Measurements from ENCODE around the gene MYH7. TPM values are rescaled to one million over a fixed set of nuclear protein-coding genes. Genes with fewer than 3 reads are reported as not detected.

Gene MYH7
- total and polyA plus RNA-seq, 9 donors: 0.92 to 1.1 (median 0.95) TPM; not detected in 5

DNA sequence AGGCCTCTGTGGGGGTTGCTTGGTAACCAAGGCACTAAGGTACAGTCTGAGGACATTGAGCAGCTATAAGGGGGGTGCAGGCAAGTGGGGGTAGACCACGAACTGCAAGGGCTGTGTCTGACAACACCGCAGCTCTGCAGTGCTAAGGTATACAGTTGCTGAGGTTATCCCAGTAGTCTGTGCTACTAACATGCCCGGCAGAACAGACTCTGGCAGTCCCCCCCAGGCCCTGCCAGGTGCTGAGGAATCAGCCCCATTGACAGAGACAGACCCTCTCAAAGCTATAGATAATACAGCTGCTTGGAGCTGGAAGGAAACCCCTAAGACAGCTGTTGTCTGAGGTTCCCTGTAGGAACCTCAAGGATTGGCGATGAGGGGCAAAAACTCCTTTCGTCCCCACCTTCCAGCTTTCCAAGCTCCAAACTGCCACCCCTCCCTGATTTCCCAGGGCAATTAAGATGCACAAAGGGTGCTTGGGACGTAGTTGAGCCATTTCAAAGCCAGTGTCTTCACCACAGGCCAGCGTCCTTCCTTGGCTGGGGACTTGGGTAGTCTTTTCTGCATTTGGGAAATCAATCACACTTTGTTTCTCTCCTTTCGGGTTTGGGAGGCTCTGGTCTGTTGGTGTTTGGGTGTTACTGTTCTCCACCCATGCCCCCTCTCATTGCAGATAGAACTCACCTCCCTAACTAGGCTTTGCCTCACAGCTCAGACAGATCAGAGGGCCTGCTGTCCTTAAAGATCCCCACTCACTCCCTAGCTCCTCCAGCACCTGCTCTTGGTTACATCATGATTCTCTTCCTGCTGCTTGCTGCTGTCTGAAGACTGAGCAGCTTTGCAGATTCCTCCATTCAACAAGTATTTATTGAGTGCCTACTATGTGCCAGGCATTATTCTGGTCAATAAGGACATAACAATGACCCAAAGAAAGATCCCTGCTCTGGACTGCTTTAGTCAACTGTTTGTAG, 2.0 kb upstream of the MYH7 start:
- H3K27ac ChIP-seq: no peak overlapping the region
- TF ChIP-seq, protein P1, sequence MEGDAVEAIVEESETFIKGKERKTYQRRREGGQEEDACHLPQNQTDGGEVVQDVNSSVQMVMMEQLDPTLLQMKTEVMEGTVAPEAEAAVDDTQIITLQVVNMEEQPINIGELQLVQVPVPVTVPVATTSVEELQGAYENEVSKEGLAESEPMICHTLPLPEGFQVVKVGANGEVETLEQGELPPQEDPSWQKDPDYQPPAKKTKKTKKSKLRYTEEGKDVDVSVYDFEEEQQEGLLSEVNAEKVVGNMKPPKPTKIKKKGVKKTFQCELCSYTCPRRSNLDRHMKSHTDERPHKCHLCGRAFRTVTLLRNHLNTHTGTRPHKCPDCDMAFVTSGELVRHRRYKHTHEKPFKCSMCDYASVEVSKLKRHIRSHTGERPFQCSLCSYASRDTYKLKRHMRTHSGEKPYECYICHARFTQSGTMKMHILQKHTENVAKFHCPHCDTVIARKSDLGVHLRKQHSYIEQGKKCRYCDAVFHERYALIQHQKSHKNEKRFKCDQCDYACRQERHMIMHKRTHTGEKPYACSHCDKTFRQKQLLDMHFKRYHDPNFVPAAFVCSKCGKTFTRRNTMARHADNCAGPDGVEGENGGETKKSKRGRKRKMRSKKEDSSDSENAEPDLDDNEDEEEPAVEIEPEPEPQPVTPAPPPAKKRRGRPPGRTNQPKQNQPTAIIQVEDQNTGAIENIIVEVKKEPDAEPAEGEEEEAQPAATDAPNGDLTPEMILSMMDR (IDR thresholded peaks at IDR 0.05): no peak
- TF ChIP-seq POLR2A (IDR thresholded peaks at IDR 0.05) (no peak), EP300 (IDR thresholded peaks at IDR 0.05) (no peak)
- no peak for DNase-seq
- H3K27me3 ChIP-seq: no peaks in the 10 kb centered on the region
- H3K36me3 ChIP-seq: no peaks in the 10 kb centered on the region
- 77 to 81% (median 80%) methylated on average over 7 to 8 of the region's 8 CpGs for WGBS, 3 donors
- intact Hi-C loops (cut with DNase I): no loop called here
- no peak overlapping the region for H3K4me3 ChIP-seq
- no peaks in the 10 kb centered on the region for H3K4me1 ChIP-seq (ENCODE audit: insufficient read depth)
- no peaks in the 10 kb centered on the region for H3K9me3 ChIP-seq

DNA sequence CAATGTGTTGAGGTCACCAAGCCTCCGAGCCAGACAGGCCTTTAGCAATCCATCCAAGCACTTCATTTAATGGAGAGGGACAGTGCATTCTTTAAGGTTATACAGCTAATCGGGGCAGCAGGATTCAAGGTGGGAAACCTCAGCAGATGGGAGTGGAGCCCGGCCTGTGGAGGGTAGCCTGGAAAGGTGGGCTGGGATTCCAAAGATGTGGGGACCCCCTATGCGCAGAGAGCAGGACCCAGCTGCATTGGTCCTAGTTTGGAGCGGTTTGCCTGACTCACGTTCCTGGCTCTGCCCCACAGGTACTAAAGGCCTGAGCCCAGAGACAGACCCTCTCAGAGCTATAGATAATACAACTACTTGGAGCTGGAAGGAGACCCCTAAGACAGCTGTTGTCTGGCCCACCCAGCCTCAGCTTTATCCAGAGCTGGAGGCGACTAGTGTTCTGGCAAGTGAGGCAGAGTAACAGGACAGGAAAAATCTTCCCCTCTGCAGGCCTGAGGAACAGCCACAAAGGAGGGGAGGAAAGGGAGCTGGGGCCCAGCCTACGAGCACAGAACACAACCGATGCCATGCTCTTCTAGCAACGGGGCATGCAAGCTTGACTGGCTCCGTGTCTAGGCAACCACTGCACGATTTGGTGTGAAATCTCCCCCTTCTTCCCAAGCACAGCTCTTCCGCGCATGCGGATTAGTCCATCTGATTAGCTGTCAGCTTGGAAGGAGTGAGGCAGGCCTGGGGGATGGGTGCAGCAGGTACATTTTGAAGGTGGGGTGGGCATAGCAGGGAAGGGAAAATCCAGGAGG, 1.1 kb upstream of the MYH7 start:
- Histone ChIP-seq H3K4me1 (ENCODE audit: insufficient read depth) (no peaks in the 10 kb centered on the region), H3K27ac (no peak overlapping the region), H3K36me3 (no peaks in the 10 kb centered on the region), H3K27me3 (no peaks in the 10 kb centered on the region), H3K4me3 (no peak overlapping the region), H3K9me3 (no peaks in the 10 kb centered on the region)
- intact Hi-C loops (cut with DNase I): no loop called here
- DNase-seq: no peak
- TF ChIP-seq EP300 (IDR thresholded peaks at IDR 0.05): no peak
- TF ChIP-seq POLR2A (IDR thresholded peaks at IDR 0.05): no peak
- TF ChIP-seq, protein P1 (IDR thresholded peaks at IDR 0.05): no peak
- WGBS, 3 donors: 70 to 79% (median 77%) methylated on average over 15 of the region's 15 CpGs

DNA sequence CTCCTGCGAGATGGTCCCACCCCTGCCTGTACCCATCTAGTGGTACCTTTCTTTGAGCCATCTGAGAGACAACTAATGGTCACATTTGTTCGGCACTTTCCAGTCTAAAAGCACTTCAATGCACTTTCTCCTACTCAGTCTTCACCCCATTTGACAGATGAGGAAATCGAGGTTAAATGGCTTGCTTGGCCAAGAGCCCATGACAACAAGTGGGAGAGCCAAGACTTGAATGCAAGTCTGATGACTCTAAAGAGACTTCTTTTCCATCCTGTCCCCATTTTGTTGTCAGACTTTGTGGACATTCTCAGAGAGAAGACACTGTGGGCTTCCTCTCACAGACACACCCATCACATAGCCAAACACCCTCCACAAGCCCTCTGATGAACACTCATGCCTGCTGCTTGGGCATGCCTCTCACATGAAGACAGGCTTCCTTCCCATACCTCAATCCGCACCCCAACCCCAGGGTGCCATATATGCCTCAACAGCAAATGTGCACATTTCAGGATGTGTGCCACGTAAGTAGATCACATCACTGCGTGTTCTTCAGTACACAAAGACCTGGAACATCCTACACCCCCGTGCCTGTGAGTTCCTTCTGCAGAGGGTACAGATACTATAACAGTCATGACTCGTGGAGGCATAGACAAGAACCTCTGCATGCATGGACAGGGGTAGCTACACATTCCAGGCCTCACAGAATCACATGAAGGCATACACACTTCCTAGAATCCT, 805 bp downstream of the MYH7 start:
- TF ChIP-seq EP300 (IDR thresholded peaks at IDR 0.05) (no peak), POLR2A (IDR thresholded peaks at IDR 0.05) (no peak)
- TF ChIP-seq, protein P1 (IDR thresholded peaks at IDR 0.05): no peak
- Histone ChIP-seq H3K27ac (no peak overlapping the region), H3K36me3 (no peaks in the 10 kb centered on the region), H3K4me3 (no peak overlapping the region), H3K27me3 (no peaks in the 10 kb centered on the region), H3K4me1 (ENCODE audit: insufficient read depth) (no peaks in the 10 kb centered on the region), H3K9me3 (no peaks in the 10 kb centered on the region)
- intact Hi-C loops (cut with DNase I): no loop called here
- 74 to 85% (median 83%) methylated on average over 8 of the region's 8 CpGs for WGBS, 3 donors
- DNase-seq: no peak

DNA sequence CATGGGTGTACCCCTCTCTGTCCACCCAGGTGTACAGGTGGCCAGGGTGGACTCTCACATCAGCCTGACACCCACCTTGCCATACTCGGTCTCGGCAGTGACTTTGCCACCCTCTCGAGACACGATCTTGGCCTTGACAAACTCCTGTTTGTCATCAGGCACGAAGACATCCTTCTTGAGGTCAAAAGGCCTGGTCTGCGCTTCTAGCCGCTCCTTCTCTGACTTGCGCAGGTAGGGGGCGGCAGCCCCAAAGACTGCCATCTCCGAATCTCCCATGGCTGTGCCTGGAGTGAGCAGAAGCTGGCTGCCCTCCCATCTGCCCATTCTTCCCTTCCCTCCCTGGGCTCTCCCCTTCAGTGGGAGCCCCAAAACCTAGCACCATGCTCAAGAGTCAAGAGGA, 2.0 kb downstream of the MYH7 start:
- intact Hi-C loops (cut with DNase I): no loop called here
- no peaks in the 10 kb centered on the region for H3K36me3 ChIP-seq
- DNase-seq: no peak
- H3K27me3 ChIP-seq: no peaks in the 10 kb centered on the region
- WGBS, 3 donors: 74 to 76% (median 75%) methylated on average over 10 of the region's 10 CpGs
- TF ChIP-seq POLR2A (IDR thresholded peaks at IDR 0.05) (no peak), EP300 (IDR thresholded peaks at IDR 0.05) (no peak)
- TF ChIP-seq, protein P1 (IDR thresholded peaks at IDR 0.05): no peak
- no peaks in the 10 kb centered on the region for H3K4me1 ChIP-seq (ENCODE audit: insufficient read depth)
- no peaks in the 10 kb centered on the region for H3K9me3 ChIP-seq
- no peak overlapping the region for H3K27ac ChIP-seq
- H3K4me3 ChIP-seq: no peak overlapping the region

All from ovary (tissue), 9 donors.